Astrocyte (in vitro differentiated cells and primary cell): ENCODE measurements around the gene ISG15. TPM values are rescaled to one million over a fixed set of nuclear protein-coding genes. Genes with fewer than 3 reads are reported as not detected.

Experiments
- DNase-seq: peaks from one replicate; pipeline ENCODE4 v3.0.0-alpha.2; 2010; ENCODE audit warnings: low read depth
- FAIRE-seq: peaks from 2 replicates; lab custom pipeline; 2011; peaks lifted over from hg19 to GRCh38; lab: Jason Lieb, UNC
- H2AFZ ChIP-seq: 2 replicates; pipeline ENCODE4 v1.6.0; 2012; ENCODE audit warnings: low read depth, low read length, inconsistent platforms
- H3K27ac ChIP-seq: 2 replicates; pipeline ENCODE4 v1.5.1; 2011; ENCODE audit warnings: low read depth, low read length, inconsistent platforms
- H3K27me3 ChIP-seq: 2 replicates; pipeline ENCODE4 v1.6.0; 2011; ENCODE audit warnings: low read length, inconsistent platforms; ENCODE audit not compliant: insufficient read depth
- H3K36me3 ChIP-seq: 2 replicates; pipeline ENCODE4 v1.5.1; 2011; ENCODE audit warnings: low read length, inconsistent platforms; ENCODE audit not compliant: insufficient read depth
- H3K4me1 ChIP-seq: 2 replicates; pipeline ENCODE4 v1.5.1; 2011; ENCODE audit warnings: low read length, inconsistent platforms; ENCODE audit not compliant: insufficient read depth
- H3K4me2 ChIP-seq: 2 replicates; pipeline ENCODE4 v1.6.0; 2012; ENCODE audit warnings: low read length, inconsistent platforms
- H3K4me3 ChIP-seq: 2 replicates; pipeline ENCODE4 v1.5.1; 2011; ENCODE audit warnings: low read depth, mild to moderate bottlenecking, low read length, inconsistent platforms; ENCODE audit not compliant: insufficient read depth
- H3K79me2 ChIP-seq: 2 replicates; pipeline ENCODE4 v1.6.0; 2012; ENCODE audit warnings: mild to moderate bottlenecking, low read length, inconsistent platforms; ENCODE audit not compliant: insufficient read depth
- H3K9ac ChIP-seq: 2 replicates; pipeline ENCODE4 v1.6.0; 2012; ENCODE audit warnings: mild to moderate bottlenecking, low read length, inconsistent platforms
- H3K9me3 ChIP-seq: 2 replicates; pipeline ENCODE4 v1.5.1; 2012; ENCODE audit warnings: low read depth, mild to moderate bottlenecking, low read length, inconsistent platforms; ENCODE audit not compliant: insufficient read depth
- H4K20me1 ChIP-seq: 2 replicates; pipeline ENCODE4 v1.6.0; 2012; ENCODE audit warnings: low read length, inconsistent platforms; ENCODE audit not compliant: insufficient read depth
- H3K27ac Mint-ChIP-seq: one replicate; pipeline ENCODE4 v1.8.0; 2021; ENCODE audit warnings: mild to moderate bottlenecking, mixed read lengths; ENCODE audit not compliant: unreplicated experiment
- H3K27me3 Mint-ChIP-seq: one replicate; pipeline ENCODE4 v1.8.0; 2021; ENCODE audit warnings: low read depth, mixed read lengths; ENCODE audit not compliant: unreplicated experiment
- H3K36me3 Mint-ChIP-seq: one replicate; pipeline ENCODE4 v1.8.0; 2021; ENCODE audit warnings: low read depth, mixed read lengths; ENCODE audit not compliant: unreplicated experiment
- H3K4me1 Mint-ChIP-seq: one replicate; pipeline ENCODE4 v1.8.0; 2021; ENCODE audit warnings: low read depth, mixed read lengths; ENCODE audit not compliant: unreplicated experiment
- H3K4me3 Mint-ChIP-seq: one replicate; pipeline ENCODE4 v1.8.0; 2021; ENCODE audit warnings: mild to moderate bottlenecking, moderate library complexity, mixed read lengths; ENCODE audit not compliant: unreplicated experiment
- H3K9me3 Mint-ChIP-seq: one replicate; pipeline ENCODE4 v1.8.0; 2021; ENCODE audit warnings: mild to moderate bottlenecking, mixed read lengths; ENCODE audit not compliant: unreplicated experiment
- CTCF ChIP-seq: IDR thresholded peaks from 2 replicates; pipeline ENCODE4 v1.5.1; 2011; ENCODE audit warnings: low read depth, mild to moderate bottlenecking, inconsistent platforms, low read length, moderate library complexity; ENCODE audit not compliant: insufficient read depth
- EZH2 ChIP-seq: IDR thresholded peaks from 2 replicates; pipeline ENCODE4 v1.6.1; 2012; ENCODE audit warnings: mild to moderate bottlenecking, low read length, inconsistent platforms; ENCODE audit not compliant: insufficient read depth
- total RNA-seq: library from RNA; stranded (reverse); gene quantifications from 2 replicates; pipeline ENCODE4 v1.2.1, GENCODE V29; 2021

ISG15 gene
- total RNA-seq, 1 donor from 2014 or later: 1,830 TPM

GRCh38 chr1:973459-974292 lies 39.6 kb upstream of the ISG15 start:
- Histone ChIP-seq H3K9ac (no peak overlapping the region), H3K27ac (no peak overlapping the region), H3K79me2 (no peaks in the 10 kb centered on the region), H3K4me1 (no peaks in the 10 kb centered on the region), H3K27me3 (no peaks in the 10 kb centered on the region), H4K20me1 (peaks cover 6% of the 10 kb centered on the region), H3K4me2 (no peak overlapping the region), H3K36me3 (no peaks in the 10 kb centered on the region), H2AFZ (no peak overlapping the region), H3K9me3 (no peaks in the 10 kb centered on the region), H3K4me3 (no peak overlapping the region)
- Mint-ChIP-seq H3K4me1 (no peaks in the 10 kb centered on the region), H3K27ac (no peak overlapping the region), H3K4me3 (no peak overlapping the region), H3K36me3 (peaks cover 5% of the 10 kb centered on the region), H3K9me3 (no peaks in the 10 kb centered on the region), H3K27me3 (peaks cover 22% of the 10 kb centered on the region)
- TF ChIP-seq EZH2 (no peak), CTCF (no peak)
- FAIRE-seq: no peak
- DNase-seq: no peak

GRCh38 chr1:974293-974640 lies 39.0 kb upstream of the ISG15 start:
- no peaks in the 10 kb centered on the region for H3K9me3 ChIP-seq
- TF ChIP-seq CTCF: no peak
- no peak for TF ChIP-seq EZH2

More at GRCh38 chr1:974293-974640, 39.0 kb upstream of the ISG15 start:
- no peak overlapping the region for H3K4me3 Mint-ChIP-seq
- no peak overlapping the region for H3K27ac Mint-ChIP-seq
- no peak for FAIRE-seq
- Histone ChIP-seq H3K4me2 (no peak overlapping the region), H2AFZ (no peak overlapping the region), H4K20me1 (peaks cover 4% of the 10 kb centered on the region), H3K9ac (no peak overlapping the region), H3K79me2 (no peaks in the 10 kb centered on the region), H3K27me3 (no peaks in the 10 kb centered on the region), H3K4me1 (no peaks in the 10 kb centered on the region), H3K27ac (no peak overlapping the region), H3K4me3 (no peak overlapping the region), H3K36me3 (no peaks in the 10 kb centered on the region)
- H3K36me3 Mint-ChIP-seq: peaks cover 5% of the 10 kb centered on the region
- H3K4me1 Mint-ChIP-seq: no peaks in the 10 kb centered on the region
- no peaks in the 10 kb centered on the region for H3K9me3 Mint-ChIP-seq
- no peak for DNase-seq
- peaks cover 17% of the 10 kb centered on the region for H3K27me3 Mint-ChIP-seq
